K562 (cell line): Measurements from ENCODE around the gene TSSK2. TPM values are rescaled to one million over a fixed set of nuclear protein-coding genes. Genes with fewer than 3 reads are reported as not detected.
A peak's percentile ranks its signal among the peaks of the same experiment; 100 is the strongest.

Source experiments
- ATAC-seq: fragments of 200-7000 bp; cut with Tn5 transposase; 3 replicates; pipeline ENCODE4 v1.9.1; 2020; ENCODE audit warnings: moderate library complexity
- BruUV-seq: library from RNA; stranded (reverse); fragments of 400-500 nt; replicated peaks from 2 replicates; lab custom pipeline; 2021; lab: Mats Ljungman, UMichigan
- CTCF ChIA-PET: fragments of 300-600 bp; formaldehyde crosslinking; extraction: SDS; loops from one replicate; lab custom pipeline; 2021; ENCODE audit warnings: low intra/inter-chr PET ratio; lab: Yijun Ruan, JAX
- POLR2A ChIA-PET: fragments of 300-600, 350-650 bp; sonication (Branson Sonifier 250); formaldehyde crosslinking; extraction: SDS; loops from one replicate; lab custom pipeline; 2021; ENCODE audit warnings: antibody characterized with exemption, inconsistent platforms; lab: Yijun Ruan, JAX
- DNase-seq, 4 experiments: peaks; one replicate each; pipeline versions ENCODE4 v3.0.0 to v3.0.0-alpha.2; 2011 to 2018; ENCODE audit warnings: low spot score in 3 of 4, mixed read lengths in 3 of 4; ENCODE audit errors: extremely low read depth in 1 of 4
- FAIRE-seq: peaks from 2 replicates; lab custom pipeline; 2011; peaks lifted over from hg19 to GRCh38; lab: Jason Lieb, UNC
- H2AFZ ChIP-seq: 2 replicates; pipeline ENCODE4 v1.6.0; 2011; ENCODE audit warnings: low read depth, low read length, control low read depth, inconsistent platforms
- H3K27ac ChIP-seq: fragments of 200-600 bp; 3 replicates; pipeline ENCODE4 v1.8.0; 2011; ENCODE audit warnings: low read depth, mild to moderate bottlenecking, control low read depth, inconsistent platforms, low read length, moderate library complexity, mixed read lengths; ENCODE audit errors: extremely low read depth
- H3K27me3 ChIP-seq, 2 experiments: fragments of 300-600 bp in 1 of 2; 2 replicates in 1 of 2; 3 replicates in 1 of 2; pipeline versions ENCODE4 v1.6.0 to v1.8.0; 2011; ENCODE audit warnings: inconsistent platforms in 2 of 2, low read length in 2 of 2, mild to moderate bottlenecking in 1 of 2, mixed read lengths in 1 of 2, moderate library complexity in 1 of 2; ENCODE audit not compliant: control insufficient read depth in 2 of 2, insufficient read depth in 2 of 2
- H3K36me3 ChIP-seq: fragments of 300-600 bp; 3 replicates; pipeline ENCODE4 v1.8.0; 2011; ENCODE audit warnings: mild to moderate bottlenecking, low read length, inconsistent platforms; ENCODE audit not compliant: control insufficient read depth, insufficient read depth
- H3K4me1 ChIP-seq, 2 experiments: fragments of 200-600 bp in 1 of 2; replicated peaks in 1 of 2; 2 replicates in 1 of 2; 3 replicates in 1 of 2; pipeline versions ENCODE4 v1.5.1 to v1.8.0; 2011; ENCODE audit warnings: inconsistent platforms in 2 of 2, low read length in 2 of 2, mild to moderate bottlenecking in 1 of 2, mixed read lengths in 1 of 2, moderate library complexity in 1 of 2; ENCODE audit not compliant: control insufficient read depth in 2 of 2, insufficient read depth in 2 of 2
- H3K4me2 ChIP-seq: 2 replicates; pipeline ENCODE4 v1.6.1; 2011; ENCODE audit warnings: low read length, control low read depth, inconsistent platforms, mixed read lengths; ENCODE audit not compliant: insufficient read depth
- H3K4me3 ChIP-seq: fragments of 200-600 bp; sonication (generic), shearing (Covaris generic); 2 replicates; pipeline ENCODE4 v1.5.1; 2016; ENCODE audit warnings: control low read depth, inconsistent platforms
- H3K79me2 ChIP-seq: fragments of 200-600 bp; 3 replicates; pipeline ENCODE4 v1.8.0; 2011; ENCODE audit warnings: low read length, inconsistent platforms; ENCODE audit not compliant: control insufficient read depth, insufficient read depth
- H3K9ac ChIP-seq, 2 experiments: 2 replicates each; pipeline versions ENCODE4 v1.6.0 to v1.6.1; 2011; ENCODE audit warnings: low read depth in 2 of 2, low read length in 2 of 2, control low read depth in 1 of 2, inconsistent platforms in 1 of 2, mild to moderate bottlenecking in 1 of 2, mixed read lengths in 1 of 2; ENCODE audit not compliant: insufficient read depth in 1 of 2
- H3K9me1 ChIP-seq: one replicate; pipeline ENCODE4 v1.6.0; 2011; ENCODE audit warnings: inconsistent platforms, mild to moderate bottlenecking, low read length, moderate library complexity; ENCODE audit not compliant: control insufficient read depth, insufficient read depth
- H3K9me3 ChIP-seq: replicated peaks from 2 replicates; pipeline ENCODE4 v1.5.1; 2011; ENCODE audit warnings: low read depth, low read length, inconsistent platforms; ENCODE audit not compliant: control insufficient read depth, insufficient read depth
- H4K20me1 ChIP-seq: replicated peaks from 2 replicates; pipeline ENCODE4 v1.6.1; 2011; ENCODE audit warnings: low read length, inconsistent platforms, mixed read lengths; ENCODE audit not compliant: control insufficient read depth, insufficient read depth
- KDM4B ChIP-seq, 2 experiments: fragments of 450-650 bp in 1 of 2; sonication (generic) in 1 of 2; IDR thresholded peaks; 2 replicates each; pipeline ENCODE4 v1.6.1; 2016 to 2017; ENCODE audit warnings: borderline replicate concordance in 2 of 2, antibody characterized with exemption in 1 of 2, low read depth in 1 of 2, mild to moderate bottlenecking in 1 of 2
- MITF ChIP-seq: IDR thresholded peaks from 2 replicates; pipeline ENCODE4 v1.6.1; 2014; ENCODE audit warnings: antibody characterized with exemption
- MYBL2 ChIP-seq, 2 experiments: fragments of 450-650 bp in 1 of 2; sonication (generic) in 1 of 2; formaldehyde crosslinking in 1 of 2; IDR thresholded peaks; 2 replicates each; pipeline versions ENCODE4 v1.6.1 to v1.8.1; 2017 to 2022; ENCODE audit warnings: borderline replicate concordance in 1 of 2, inconsistent platforms in 1 of 2, low read depth in 1 of 2, mild to moderate bottlenecking in 1 of 2, missing genetic modification reagents in 1 of 2, moderate library complexity in 1 of 2
- NR2C2 ChIP-seq, 2 experiments: fragments of 200-800 bp in 1 of 2; sonication (Bioruptor generic) in 1 of 2; sonication (generic) in 1 of 2; formaldehyde crosslinking in 1 of 2; IDR thresholded peaks; 2 replicates each; pipeline versions ENCODE4 v1.6.1 to v1.8.0; 2016 to 2022; ENCODE audit warnings: mild to moderate bottlenecking in 1 of 2, missing compliant biosample characterization in 1 of 2, missing genetic modification characterization in 1 of 2, missing genetic modification reagents in 1 of 2
- RBM17 ChIP-seq: fragments of 200-400 bp; formaldehyde crosslinking; IDR thresholded peaks from 2 replicates; pipeline ENCODE4 v1.6.1; 2017; ENCODE audit warnings: low read depth, mild to moderate bottlenecking, low read length, borderline replicate concordance
- RFX5 ChIP-seq: IDR thresholded peaks from 2 replicates; pipeline ENCODE4 v1.6.1; 2011; ENCODE audit warnings: low read depth, mild to moderate bottlenecking, improper control_type of control experiment, low read length
- SIX5 ChIP-seq, 2 experiments: IDR thresholded peaks; 2 replicates each; pipeline ENCODE4 v1.6.1; 2011; ENCODE audit warnings: low read length in 2 of 2, borderline replicate concordance in 1 of 2, low read depth in 1 of 2, mild to moderate bottlenecking in 1 of 2, moderate library complexity in 1 of 2; ENCODE audit not compliant: insufficient read depth in 1 of 2
- USF2 ChIP-seq: sonication (generic); formaldehyde crosslinking; IDR thresholded peaks from 2 replicates; pipeline ENCODE4 v1.5.0; 2020; ENCODE audit warnings: missing genetic modification reagents
- YBX1 ChIP-seq: fragments of 450-650 bp; IDR thresholded peaks from 2 replicates; pipeline ENCODE4 v1.7.1; 2016; ENCODE audit warnings: mild to moderate bottlenecking
- ZBTB9 ChIP-seq: fragments of 450-650 bp; formaldehyde crosslinking; IDR thresholded peaks from 2 replicates; pipeline ENCODE4 v1.4.0; 2020; ENCODE audit warnings: mild to moderate bottlenecking, moderate library complexity
- ZNF121 ChIP-seq: sonication (generic); formaldehyde crosslinking; conservative IDR thresholded peaks from 2 replicates; pipeline ENCODE4 v1.8.0; 2022; ENCODE audit warnings: missing genetic modification reagents
- ZNF57 ChIP-seq: fragments of 450-650 bp; formaldehyde crosslinking; IDR thresholded peaks from 2 replicates; pipeline ENCODE4 v1.4.0; 2020; ENCODE audit warnings: mild to moderate bottlenecking, moderate library complexity
- WGBS: fragments of 100-300 bp; shearing (Covaris generic); methylation state at CpG from one replicate; pipeline ENCODE4 v1.1.6; 2016; ENCODE audit warnings: low coverage, mixed read lengths; ENCODE audit not compliant: insufficient coverage; ENCODE audit errors: missing lambda C conversion rate; 5-methylcytosine and 5-hydroxymethylcytosine counted together
- in situ Hi-C: fragments of 300-500 bp; cut with MboI; formaldehyde crosslinking; loops from 4 replicates; pipeline ENCODE4 v1.15.0; 2018; ENCODE audit warnings: inconsistent platforms, mixed read lengths
- intact Hi-C: fragments of 100-400 bp; cut with micrococcal nuclease; formaldehyde crosslinking; loops from 2 replicates; pipeline ENCODE4 v1.14.2; 2022
- polyA plus RNA-seq, 8 experiments: library from polyadenylated mRNA; depleted of rRNA in 4 of 8; stranded (reverse) in 5 of 8; unstranded in 3 of 8; fragments of >200 nt; fragmentation: Nextera tagmentation in 2 of 8; fragmentation: Illumina TruSeq in 1 of 8; extraction: Ambion mirVana in 2 of 8; extraction: Trizol in 1 of 8; gene quantifications; 2 replicates each; pipeline versions ENCODE4 v1.2.1 to v1.2.3, GENCODE V29; 2011 to 2014; ENCODE audit warnings: inconsistent platforms in 1 of 8, missing spikeins in 1 of 8
- total RNA-seq, 7 experiments: library from RNA; depleted of rRNA in 6 of 7; stranded (reverse); fragments of >200 nt in 6 of 7; fragmentation: Illumina TruSeq in 2 of 7; extraction: Trizol in 2 of 7; gene quantifications; 2 replicates each; pipeline versions ENCODE4 v1.2.1 to v1.2.3, GENCODE V29; 2011 to 2021; ENCODE audit warnings: low replicate concordance in 1 of 7

The TSSK2 gene
- total and polyA plus RNA-seq, 9 of the 15 experiments (the other 6 are each of a cell fraction or from before 2014, with no cell fraction given) = 0.04 TPM; not detected in 8

- Histone ChIP-seq H3K4me2 (no peak overlapping the region), H3K9me1 (no peaks in the 10 kb centered on the region), H3K36me3 (no peaks in the 10 kb centered on the region), H3K79me2 (no peaks in the 10 kb centered on the region), H3K27ac (no peak overlapping the region), H3K9ac (no peak overlapping the region), H3K9me3 (no peaks in the 10 kb centered on the region), H4K20me1 (no peaks in the 10 kb centered on the region), H2AFZ (no peak overlapping the region), H3K4me3 (no peak overlapping the region), H3K4me1 (peaks cover 0 to 22% of the 10 kb centered on the region in 2 experiments; a peak in 2 of 5 replicates), H3K27me3 (peaks cover 44 to 69% of the 10 kb centered on the region in 2 experiments)
- POLR2A ChIA-PET = interaction anchor here (0.7 to 6.8 kb wide), 11 partner anchors 8 to 241 kb away, joined by 3 to 64 read pairs (median 4); partner anchors contain the start of gene ESS2
- BruUV-seq = no TSS peak
- CTCF ChIA-PET = no interaction called here
- peak; percentile 52 for FAIRE-seq
- 2% methylated on average over 11 of the region's 11 CpGs for WGBS
- in situ Hi-C loops = no loop called here
- ATAC-seq = peak; percentile 24
- intact Hi-C loops = no loop called here
- DNase-seq = no peak
- TF ChIP-seq USF2 (CRISPR knock-in tag) (peak; percentile 26; the same call in 1 of the 2 replicates), ZBTB9 (CRISPR knock-in tag) (no peak), RFX5 (peak; percentile 74; the same call in 1 of the 2 replicates), ZNF57 (CRISPR knock-in tag) (no peak), SIX5 (IDR thresholded peaks at IDR 0.05; ENCODE audit: borderline replicate concordance in 1 of 2, insufficient read depth in 1 of 2, low read depth in 1 of 2, low read length in 2 of 2) (no peak), NR2C2 (CRISPR knock-in tag; IDR thresholded peaks at IDR 0.05) (peak; percentile 64; the same call in 1 of the 2 replicates), NR2C2 (tag; IDR thresholded peaks at IDR 0.05) (no peak), ZNF121 (peak; percentile 94), MYBL2 (IDR thresholded peaks at IDR 0.05; ENCODE audit: low read depth) (no peak), MYBL2 (CRISPR knock-in tag; IDR thresholded peaks at IDR 0.05; ENCODE audit: borderline replicate concordance) (no peak), YBX1 (no peak), MITF (0 out of 2 replicates have a peak, but pooled peaks have one; percentile 25), RBM17 (no peak), KDM4B (IDR thresholded peaks at IDR 0.05; ENCODE audit: borderline replicate concordance in 2 of 2, low read depth in 1 of 2) (no peak)
Observed at GRCh38 chr22:19152942-19153883, 22.1 kb downstream of the TSSK2 start.
